ENCODE data around the gene MID2. TPM values are rescaled to one million over a fixed set of nuclear protein-coding genes. Genes with fewer than 3 reads are reported as not detected.

MID2 gene
- total RNA-seq, 6 experiments from 2014 or later: 8.4 to 11.3 (median 10.6) TPM

DNA sequence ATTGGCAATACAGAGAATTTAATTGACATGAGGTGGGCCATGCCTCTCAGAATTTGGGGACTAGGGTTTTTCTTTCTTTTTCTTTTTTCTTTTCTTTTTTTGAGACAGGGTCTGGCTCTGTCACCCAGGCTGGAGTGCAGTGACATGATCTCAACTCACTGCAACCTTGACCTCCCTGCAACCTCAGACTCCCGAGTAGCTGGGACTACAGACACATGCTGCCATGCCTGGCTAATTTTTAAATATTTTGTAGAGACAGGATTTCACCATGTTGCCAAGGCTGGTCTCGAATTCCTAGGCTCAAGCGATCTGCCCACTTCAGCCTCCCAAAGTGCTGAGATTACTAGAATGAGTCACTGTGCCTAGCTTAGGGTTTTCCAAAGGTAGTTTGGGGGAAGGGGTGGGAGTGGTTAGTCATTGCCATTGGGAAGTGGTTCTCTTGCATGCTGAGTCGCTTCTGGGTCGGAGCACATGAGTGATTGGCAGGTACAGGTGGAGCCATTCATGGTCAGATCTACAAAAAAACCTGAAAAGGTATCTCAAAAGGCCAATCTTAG lies 54.5 kb downstream of the MID2 start:
- no peaks in the 10 kb centered on the region for H3K36me3 Mint-ChIP-seq (ENCODE audit: low read depth)
- no peak overlapping the region for H3K27ac Mint-ChIP-seq
- H3K27me3 Mint-ChIP-seq (ENCODE audit: insufficient read depth): no peaks in the 10 kb centered on the region
- H3K9me3 Mint-ChIP-seq: no peaks in the 10 kb centered on the region
- no peaks in the 10 kb centered on the region for H3K4me1 Mint-ChIP-seq (ENCODE audit: low read depth)
- TF ChIP-seq CTCF (IDR thresholded peaks at IDR 0.05): no peak
- H3K4me3 Mint-ChIP-seq: no peak overlapping the region
- DNase-seq: no peak

DNA sequence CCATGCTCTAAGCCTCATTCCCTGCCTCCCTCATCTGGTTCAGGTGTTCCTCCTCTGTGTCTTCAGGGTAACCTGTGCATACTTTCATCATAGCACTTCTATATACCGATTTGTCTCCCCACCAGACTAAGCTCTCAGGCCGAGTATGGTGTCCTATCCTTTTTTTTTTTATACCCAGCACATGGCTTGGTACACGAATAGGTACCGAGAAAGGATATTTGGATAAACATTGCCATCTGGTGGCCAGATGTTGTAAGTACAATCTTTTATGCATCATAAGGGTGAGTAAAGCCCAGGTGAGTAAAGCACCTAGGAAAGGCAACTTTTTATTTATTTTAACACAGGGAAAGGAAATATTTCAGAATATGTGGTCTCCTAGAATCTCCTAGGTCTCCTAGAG lies 68.4 kb downstream of the MID2 start:
- peak; percentile 81 for TF ChIP-seq CTCF (IDR thresholded peaks at IDR 0.05)
- no peaks in the 10 kb centered on the region; the same call in 1 of the 2 replicates for H3K27me3 Mint-ChIP-seq (ENCODE audit: insufficient read depth)
- H3K4me3 Mint-ChIP-seq: no peak overlapping the region

DNA sequence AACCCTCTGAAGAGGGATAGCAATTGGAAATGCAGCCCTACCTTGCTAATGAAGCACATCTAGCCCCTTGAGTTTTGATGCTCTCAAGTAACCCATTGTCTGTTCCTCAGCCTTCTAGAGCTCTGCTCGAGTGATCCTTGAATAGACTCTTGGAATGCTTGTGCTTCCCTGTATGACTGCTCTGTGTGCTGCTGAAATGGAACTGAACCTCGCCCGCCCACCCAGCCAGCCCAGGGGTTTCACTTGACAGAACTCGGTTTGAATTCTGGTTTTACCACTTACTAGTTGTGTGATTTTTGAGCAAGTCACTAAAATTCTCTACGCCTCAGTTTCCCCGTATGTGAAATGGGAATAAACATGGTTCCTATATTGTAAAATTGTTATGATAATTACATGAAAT lies 77.1 kb downstream of the MID2 start:
- Mint-ChIP-seq H3K27ac (no peak overlapping the region), H3K4me1 (ENCODE audit: low read depth) (no peaks in the 10 kb centered on the region), H3K36me3 (ENCODE audit: low read depth) (peaks cover 10% of the 10 kb centered on the region; the same call in 1 of the 2 replicates), H3K4me3 (no peak overlapping the region), H3K9me3 (no peaks in the 10 kb centered on the region), H3K27me3 (ENCODE audit: insufficient read depth) (no peaks in the 10 kb centered on the region)
- no peak for DNase-seq
- TF ChIP-seq CTCF (IDR thresholded peaks at IDR 0.05): no peak

More for the DNA sequence above, 68.4 kb downstream of the MID2 start:
- H3K4me1 Mint-ChIP-seq (ENCODE audit: low read depth): no peaks in the 10 kb centered on the region
- H3K27ac Mint-ChIP-seq: no peak overlapping the region
- peaks cover 5% of the 10 kb centered on the region for H3K36me3 Mint-ChIP-seq (ENCODE audit: low read depth)
- DNase-seq: peak; percentile 16
- peaks cover 4% of the 10 kb centered on the region for H3K9me3 Mint-ChIP-seq

GRCh38 chrX:107905366-107905765 lies 79.7 kb downstream of the MID2 start:
- H3K27ac Mint-ChIP-seq: no peak overlapping the region
- no peaks in the 10 kb centered on the region for H3K9me3 Mint-ChIP-seq
- H3K4me3 Mint-ChIP-seq: no peak overlapping the region
- no peaks in the 10 kb centered on the region for H3K4me1 Mint-ChIP-seq (ENCODE audit: low read depth)
- H3K36me3 Mint-ChIP-seq (ENCODE audit: low read depth): peaks cover 10% of the 10 kb centered on the region; the same call in 1 of the 2 replicates
- DNase-seq: no peak
- no peak for TF ChIP-seq CTCF (IDR thresholded peaks at IDR 0.05)
- H3K27me3 Mint-ChIP-seq (ENCODE audit: insufficient read depth): no peaks in the 10 kb centered on the region

- no peaks in the 10 kb centered on the region; the same call in 1 of the 2 replicates for H3K27me3 Mint-ChIP-seq (ENCODE audit: insufficient read depth)
- H3K4me1 Mint-ChIP-seq (ENCODE audit: low read depth): no peaks in the 10 kb centered on the region
- H3K4me3 Mint-ChIP-seq: no peak overlapping the region
- no peak for TF ChIP-seq CTCF (IDR thresholded peaks at IDR 0.05)
- DNase-seq: no peak
- no peaks in the 10 kb centered on the region for H3K36me3 Mint-ChIP-seq (ENCODE audit: low read depth)
- H3K9me3 Mint-ChIP-seq: no peaks in the 10 kb centered on the region
- no peak overlapping the region for H3K27ac Mint-ChIP-seq
These were observed 98.6 kb downstream of the MID2 start for GRCh38 chrX:107924136-107924746.

All from HFFc6 (cell line).